Body of pancreas (tissue), 4 donors: Measurements from ENCODE around the gene TENM4.

ENCODE experiments used
- CTCF ChIP-seq, 7 experiments: fragments of 450-650 bp in 4 of 7; fragments of 200-600 bp in 3 of 7; sonication (generic) in 3 of 7; IDR thresholded peaks; one replicate each; pipeline ENCODE4 v1.5.1; 2016 to 2019; ENCODE audit warnings: antibody characterized with exemption in 7 of 7
- POLR2A ChIP-seq, 3 donors: fragments of 450-650 bp; IDR thresholded peaks; one replicate each; pipeline ENCODE4 v1.6.1; 2016; ENCODE audit warnings: antibody characterized with exemption in 3 of 3, mild to moderate bottlenecking in 2 of 3

- TF ChIP-seq POLR2A (IDR thresholded peaks at IDR 0.05) (no peak), CTCF (IDR thresholded peaks at IDR 0.05) (peak in 1 of 7 experiments; percentile 7)
Measured at GRCh38 chr11:78902771-78903507, 537.9 kb downstream of the TENM4 start.
